Gastrocnemius medialis (tissue), 4 donors: ENCODE data around the gene WDR7.

Source experiments
- POLR2A ChIP-seq, 2 donors: fragments of 450-650 bp; IDR thresholded peaks; one replicate each; pipeline ENCODE4 v1.6.1; 2017; ENCODE audit warnings: antibody characterized with exemption in 2 of 2, mild to moderate bottlenecking in 2 of 2, moderate library complexity in 2 of 2
- TF ChIP-seq, protein P1 (sequence below), 5 experiments: fragments of 450-650 bp in 3 of 5; fragments of 200-600 bp in 2 of 5; sonication (generic) in 2 of 5; IDR thresholded peaks in 4 of 5; conservative IDR thresholded peaks in 1 of 5; 1 replicate in 4 of 5; 2 replicates in 1 of 5; pipeline ENCODE4 v1.5.1; 2016 to 2019; ENCODE audit warnings: antibody characterized with exemption in 5 of 5, mild to moderate bottlenecking in 3 of 5, moderate library complexity in 3 of 5

DNA sequence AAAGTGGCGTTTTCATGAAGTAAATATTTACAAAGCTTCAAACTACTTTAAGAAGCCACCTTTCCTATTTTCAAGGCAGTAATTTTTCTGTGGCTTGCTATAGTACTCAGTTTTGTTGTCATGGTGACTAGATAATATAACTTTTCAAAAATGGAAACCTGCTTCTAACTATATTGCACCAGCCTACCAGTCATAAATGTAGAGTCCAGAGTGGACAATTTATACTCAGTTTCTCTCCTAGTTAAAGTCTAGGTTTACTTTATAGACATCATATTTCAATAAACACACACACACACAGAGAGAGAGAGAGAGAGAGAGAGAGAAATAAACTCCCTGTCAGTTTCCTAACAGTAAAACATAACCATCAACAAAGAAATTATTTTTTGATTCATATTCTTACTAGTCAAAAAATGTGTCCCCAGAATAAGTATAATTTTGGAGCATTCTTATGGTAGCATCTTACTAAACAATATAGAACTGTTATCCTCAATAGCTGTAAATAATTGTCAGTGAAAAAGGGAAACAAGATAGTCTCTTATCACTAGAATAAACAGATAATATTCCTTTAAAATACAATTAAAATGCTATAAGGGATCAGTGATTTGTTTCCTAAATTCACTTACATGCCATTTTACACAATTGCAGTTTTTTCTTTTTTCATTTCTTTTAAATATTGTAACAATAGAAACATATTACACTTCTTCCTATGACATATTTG lies 332.3 kb downstream of the WDR7 start:
- TF ChIP-seq POLR2A (IDR thresholded peaks at IDR 0.05): no peak
- TF ChIP-seq, protein P1, sequence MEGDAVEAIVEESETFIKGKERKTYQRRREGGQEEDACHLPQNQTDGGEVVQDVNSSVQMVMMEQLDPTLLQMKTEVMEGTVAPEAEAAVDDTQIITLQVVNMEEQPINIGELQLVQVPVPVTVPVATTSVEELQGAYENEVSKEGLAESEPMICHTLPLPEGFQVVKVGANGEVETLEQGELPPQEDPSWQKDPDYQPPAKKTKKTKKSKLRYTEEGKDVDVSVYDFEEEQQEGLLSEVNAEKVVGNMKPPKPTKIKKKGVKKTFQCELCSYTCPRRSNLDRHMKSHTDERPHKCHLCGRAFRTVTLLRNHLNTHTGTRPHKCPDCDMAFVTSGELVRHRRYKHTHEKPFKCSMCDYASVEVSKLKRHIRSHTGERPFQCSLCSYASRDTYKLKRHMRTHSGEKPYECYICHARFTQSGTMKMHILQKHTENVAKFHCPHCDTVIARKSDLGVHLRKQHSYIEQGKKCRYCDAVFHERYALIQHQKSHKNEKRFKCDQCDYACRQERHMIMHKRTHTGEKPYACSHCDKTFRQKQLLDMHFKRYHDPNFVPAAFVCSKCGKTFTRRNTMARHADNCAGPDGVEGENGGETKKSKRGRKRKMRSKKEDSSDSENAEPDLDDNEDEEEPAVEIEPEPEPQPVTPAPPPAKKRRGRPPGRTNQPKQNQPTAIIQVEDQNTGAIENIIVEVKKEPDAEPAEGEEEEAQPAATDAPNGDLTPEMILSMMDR (IDR thresholded peaks at IDR 0.05 in 4 of 5, conservative IDR thresholded peaks at IDR 0.05 in 1 of 5): no peak
